H1 (cell line): ENCODE measurements around the gene NFKBIL1. TPM values are rescaled to one million over a fixed set of nuclear protein-coding genes. Genes with fewer than 3 reads are reported as not detected.

Source experiments
- BCL11A ChIP-seq, 2 experiments: IDR thresholded peaks; one replicate each; pipeline ENCODE4 v1.6.1; 2011; ENCODE audit warnings: low read depth in 2 of 2, low read length in 2 of 2, mild to moderate bottlenecking in 2 of 2
- CBX5 ChIP-seq: fragments of 300-800, 300-1000 bp; sonication (generic); IDR thresholded peaks from 2 replicates; pipeline ENCODE4 v1.7.1; 2016; ENCODE audit warnings: antibody characterized with exemption, low read length, low read depth
- CBX8 ChIP-seq: fragments of 300-800, 300-1000 bp; sonication (generic); IDR thresholded peaks from 2 replicates; pipeline ENCODE4 v1.7.1; 2016; ENCODE audit warnings: low read depth, low read length, borderline replicate concordance
- CHD2 ChIP-seq: IDR thresholded peaks from 2 replicates; pipeline ENCODE4 v1.6.1; 2012; ENCODE audit warnings: low read length, improper control_type of control experiment
- KDM5A ChIP-seq: fragments of 200-600 bp; IDR thresholded peaks from 2 replicates; pipeline ENCODE4 v1.7.1; 2012; ENCODE audit warnings: mild to moderate bottlenecking, low read length, inconsistent platforms, mixed read lengths
- MAFK ChIP-seq: IDR thresholded peaks from 2 replicates; pipeline ENCODE4 v1.6.1; 2012; ENCODE audit warnings: low read depth, mild to moderate bottlenecking, improper control_type of control experiment, low read length
- POLR2A ChIP-seq, 2 experiments: IDR thresholded peaks; 1 replicate in 1 of 2; 2 replicates in 1 of 2; pipeline ENCODE4 v1.6.1; 2011; ENCODE audit warnings: low read depth in 2 of 2, low read length in 2 of 2, mild to moderate bottlenecking in 2 of 2; ENCODE audit errors: control extremely low read depth in 1 of 2
- POU5F1 ChIP-seq: IDR thresholded peaks from 2 replicates; pipeline ENCODE4 v1.6.1; 2011; ENCODE audit warnings: low read depth, mild to moderate bottlenecking, low read length, moderate library complexity
- SP1 ChIP-seq: IDR thresholded peaks from 2 replicates; pipeline ENCODE4 v1.6.1; 2011; ENCODE audit warnings: low read depth, low read length
- TCF12 ChIP-seq: IDR thresholded peaks from 2 replicates; pipeline ENCODE4 v1.6.1; 2011; ENCODE audit warnings: low read depth, mild to moderate bottlenecking, low read length
- YY1 ChIP-seq: IDR thresholded peaks from 2 replicates; pipeline ENCODE4 v1.6.1; 2011; ENCODE audit warnings: low read depth, mild to moderate bottlenecking, low read length
- ZNF274 ChIP-seq: IDR thresholded peaks from 2 replicates; pipeline ENCODE4 v1.7.0; 2012; ENCODE audit warnings: low read length, borderline replicate concordance; ENCODE audit errors: extremely low read depth
- polyA plus RNA-seq, 7 experiments: library from polyadenylated mRNA; depleted of rRNA in 3 of 7; stranded (reverse) in 5 of 7; unstranded in 2 of 7; fragments of >200 nt in 5 of 7; fragments of 200-250 nt in 2 of 7; gene quantifications; 1 replicate in 5 of 7; 2 replicates in 1 of 7; 4 replicates in 1 of 7; pipeline versions ENCODE4 v1.2.1 to v1.2.3, GENCODE V29; 2011 to 2013; ENCODE audit warnings: missing spikeins in 2 of 7, mixed read lengths in 2 of 7
- total RNA-seq: library from RNA; stranded (reverse); fragmentation: NEBNext Ultra II Directional; extraction: Animal tissue kit (Norgen Biotek cat#: 25700); gene quantifications from 2 replicates; pipeline ENCODE4 v1.2.1, GENCODE V29; 2021
- TF ChIP-seq, protein P1 (sequence below): fragments of 300-600 bp; sonication (generic); IDR thresholded peaks from 2 replicates; pipeline ENCODE4 v1.7.1; 2012; ENCODE audit warnings: low read length, moderate library complexity, mild to moderate bottlenecking, inconsistent platforms; ENCODE audit not compliant: insufficient replicate concordance

NFKBIL1 gene
- total and polyA plus RNA-seq, 2 of the 8 experiments (the other 6 are each of a cell fraction or from before 2014, with no cell fraction given), result 7.5 to 11.2 TPM

DNA sequence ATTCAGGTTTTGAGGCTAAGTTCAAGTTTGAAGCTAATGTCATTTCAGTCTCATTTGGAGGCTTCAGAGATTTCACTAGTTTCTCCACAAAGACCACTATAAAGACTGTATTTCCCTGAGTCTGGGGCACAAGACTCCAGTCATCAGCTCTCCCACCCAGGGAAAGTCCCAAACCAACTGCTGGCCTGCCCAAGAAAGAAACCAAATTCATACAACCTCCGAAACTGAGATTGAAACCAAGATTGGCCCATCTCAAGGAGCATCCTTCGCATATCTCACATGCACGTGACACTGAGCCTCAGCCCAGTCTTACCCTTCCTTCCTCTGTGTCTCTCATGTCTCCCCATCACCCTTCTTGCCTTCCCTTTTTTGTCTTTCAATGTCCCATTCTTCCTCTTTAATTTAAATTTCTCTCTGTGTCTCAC is 21.1 kb downstream of the NFKBIL1 start (continued):
- TF ChIP-seq, protein P1, sequence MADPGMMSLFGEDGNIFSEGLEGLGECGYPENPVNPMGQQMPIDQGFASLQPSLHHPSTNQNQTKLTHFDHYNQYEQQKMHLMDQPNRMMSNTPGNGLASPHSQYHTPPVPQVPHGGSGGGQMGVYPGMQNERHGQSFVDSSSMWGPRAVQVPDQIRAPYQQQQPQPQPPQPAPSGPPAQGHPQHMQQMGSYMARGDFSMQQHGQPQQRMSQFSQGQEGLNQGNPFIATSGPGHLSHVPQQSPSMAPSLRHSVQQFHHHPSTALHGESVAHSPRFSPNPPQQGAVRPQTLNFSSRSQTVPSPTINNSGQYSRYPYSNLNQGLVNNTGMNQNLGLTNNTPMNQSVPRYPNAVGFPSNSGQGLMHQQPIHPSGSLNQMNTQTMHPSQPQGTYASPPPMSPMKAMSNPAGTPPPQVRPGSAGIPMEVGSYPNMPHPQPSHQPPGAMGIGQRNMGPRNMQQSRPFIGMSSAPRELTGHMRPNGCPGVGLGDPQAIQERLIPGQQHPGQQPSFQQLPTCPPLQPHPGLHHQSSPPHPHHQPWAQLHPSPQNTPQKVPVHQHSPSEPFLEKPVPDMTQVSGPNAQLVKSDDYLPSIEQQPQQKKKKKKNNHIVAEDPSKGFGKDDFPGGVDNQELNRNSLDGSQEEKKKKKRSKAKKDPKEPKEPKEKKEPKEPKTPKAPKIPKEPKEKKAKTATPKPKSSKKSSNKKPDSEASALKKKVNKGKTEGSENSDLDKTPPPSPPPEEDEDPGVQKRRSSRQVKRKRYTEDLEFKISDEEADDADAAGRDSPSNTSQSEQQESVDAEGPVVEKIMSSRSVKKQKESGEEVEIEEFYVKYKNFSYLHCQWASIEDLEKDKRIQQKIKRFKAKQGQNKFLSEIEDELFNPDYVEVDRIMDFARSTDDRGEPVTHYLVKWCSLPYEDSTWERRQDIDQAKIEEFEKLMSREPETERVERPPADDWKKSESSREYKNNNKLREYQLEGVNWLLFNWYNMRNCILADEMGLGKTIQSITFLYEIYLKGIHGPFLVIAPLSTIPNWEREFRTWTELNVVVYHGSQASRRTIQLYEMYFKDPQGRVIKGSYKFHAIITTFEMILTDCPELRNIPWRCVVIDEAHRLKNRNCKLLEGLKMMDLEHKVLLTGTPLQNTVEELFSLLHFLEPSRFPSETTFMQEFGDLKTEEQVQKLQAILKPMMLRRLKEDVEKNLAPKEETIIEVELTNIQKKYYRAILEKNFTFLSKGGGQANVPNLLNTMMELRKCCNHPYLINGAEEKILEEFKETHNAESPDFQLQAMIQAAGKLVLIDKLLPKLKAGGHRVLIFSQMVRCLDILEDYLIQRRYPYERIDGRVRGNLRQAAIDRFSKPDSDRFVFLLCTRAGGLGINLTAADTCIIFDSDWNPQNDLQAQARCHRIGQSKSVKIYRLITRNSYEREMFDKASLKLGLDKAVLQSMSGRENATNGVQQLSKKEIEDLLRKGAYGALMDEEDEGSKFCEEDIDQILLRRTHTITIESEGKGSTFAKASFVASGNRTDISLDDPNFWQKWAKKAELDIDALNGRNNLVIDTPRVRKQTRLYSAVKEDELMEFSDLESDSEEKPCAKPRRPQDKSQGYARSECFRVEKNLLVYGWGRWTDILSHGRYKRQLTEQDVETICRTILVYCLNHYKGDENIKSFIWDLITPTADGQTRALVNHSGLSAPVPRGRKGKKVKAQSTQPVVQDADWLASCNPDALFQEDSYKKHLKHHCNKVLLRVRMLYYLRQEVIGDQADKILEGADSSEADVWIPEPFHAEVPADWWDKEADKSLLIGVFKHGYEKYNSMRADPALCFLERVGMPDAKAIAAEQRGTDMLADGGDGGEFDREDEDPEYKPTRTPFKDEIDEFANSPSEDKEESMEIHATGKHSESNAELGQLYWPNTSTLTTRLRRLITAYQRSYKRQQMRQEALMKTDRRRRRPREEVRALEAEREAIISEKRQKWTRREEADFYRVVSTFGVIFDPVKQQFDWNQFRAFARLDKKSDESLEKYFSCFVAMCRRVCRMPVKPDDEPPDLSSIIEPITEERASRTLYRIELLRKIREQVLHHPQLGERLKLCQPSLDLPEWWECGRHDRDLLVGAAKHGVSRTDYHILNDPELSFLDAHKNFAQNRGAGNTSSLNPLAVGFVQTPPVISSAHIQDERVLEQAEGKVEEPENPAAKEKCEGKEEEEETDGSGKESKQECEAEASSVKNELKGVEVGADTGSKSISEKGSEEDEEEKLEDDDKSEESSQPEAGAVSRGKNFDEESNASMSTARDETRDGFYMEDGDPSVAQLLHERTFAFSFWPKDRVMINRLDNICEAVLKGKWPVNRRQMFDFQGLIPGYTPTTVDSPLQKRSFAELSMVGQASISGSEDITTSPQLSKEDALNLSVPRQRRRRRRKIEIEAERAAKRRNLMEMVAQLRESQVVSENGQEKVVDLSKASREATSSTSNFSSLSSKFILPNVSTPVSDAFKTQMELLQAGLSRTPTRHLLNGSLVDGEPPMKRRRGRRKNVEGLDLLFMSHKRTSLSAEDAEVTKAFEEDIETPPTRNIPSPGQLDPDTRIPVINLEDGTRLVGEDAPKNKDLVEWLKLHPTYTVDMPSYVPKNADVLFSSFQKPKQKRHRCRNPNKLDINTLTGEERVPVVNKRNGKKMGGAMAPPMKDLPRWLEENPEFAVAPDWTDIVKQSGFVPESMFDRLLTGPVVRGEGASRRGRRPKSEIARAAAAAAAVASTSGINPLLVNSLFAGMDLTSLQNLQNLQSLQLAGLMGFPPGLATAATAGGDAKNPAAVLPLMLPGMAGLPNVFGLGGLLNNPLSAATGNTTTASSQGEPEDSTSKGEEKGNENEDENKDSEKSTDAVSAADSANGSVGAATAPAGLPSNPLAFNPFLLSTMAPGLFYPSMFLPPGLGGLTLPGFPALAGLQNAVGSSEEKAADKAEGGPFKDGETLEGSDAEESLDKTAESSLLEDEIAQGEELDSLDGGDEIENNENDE, result no peak
- no peak for TF ChIP-seq POLR2A (IDR thresholded peaks at IDR 0.05; ENCODE audit: control extremely low read depth in 1 of 2, low read depth in 2 of 2, low read length in 2 of 2)
- TF ChIP-seq ZNF274, result no peak
- no peak for TF ChIP-seq POU5F1
- TF ChIP-seq CBX5, result no peak
- TF ChIP-seq TCF12, result no peak
- TF ChIP-seq CHD2, result no peak
- no peak for TF ChIP-seq YY1
- no peak for TF ChIP-seq MAFK
- no peak for TF ChIP-seq SP1
- no peak for TF ChIP-seq BCL11A (IDR thresholded peaks at IDR 0.05; ENCODE audit: low read depth in 2 of 2, low read length in 2 of 2)
- no peak for TF ChIP-seq CBX8
- TF ChIP-seq KDM5A, result no peak
